Transverse colon (tissue), 3 donors: ENCODE results near the gene CD48.

Experiments
- CTCF ChIP-seq, 5 experiments: fragments of 200-600 bp in 3 of 5; fragments of 450-650 bp in 2 of 5; sonication (generic) in 3 of 5; IDR thresholded peaks; 1 replicate in 2 of 5; 2 replicates in 3 of 5; pipeline ENCODE4 v1.5.1; 2016 to 2017; ENCODE audit warnings: antibody characterized with exemption in 5 of 5, inconsistent platforms in 3 of 5, mild to moderate bottlenecking in 2 of 5, moderate library complexity in 1 of 5
- EP300 ChIP-seq: sonication (generic); formaldehyde crosslinking; IDR thresholded peaks from one replicate; pipeline ENCODE4 v1.6.1; 2017; ENCODE audit warnings: antibody characterized with exemption, low read depth
- POLR2A ChIP-seq: fragments of 450-650 bp; IDR thresholded peaks from one replicate; pipeline ENCODE4 v1.6.1; 2016; ENCODE audit warnings: antibody characterized with exemption, mild to moderate bottlenecking, moderate library complexity

- no peak for TF ChIP-seq CTCF (IDR thresholded peaks at IDR 0.05)
- TF ChIP-seq POLR2A: no peak
- TF ChIP-seq EP300: no peak
Measured at GRCh38 chr1:160755461-160755860, 43.8 kb upstream of the CD48 start.
